ENCODE data around the gene TRMT2B.

Gene TRMT2B

DNA sequence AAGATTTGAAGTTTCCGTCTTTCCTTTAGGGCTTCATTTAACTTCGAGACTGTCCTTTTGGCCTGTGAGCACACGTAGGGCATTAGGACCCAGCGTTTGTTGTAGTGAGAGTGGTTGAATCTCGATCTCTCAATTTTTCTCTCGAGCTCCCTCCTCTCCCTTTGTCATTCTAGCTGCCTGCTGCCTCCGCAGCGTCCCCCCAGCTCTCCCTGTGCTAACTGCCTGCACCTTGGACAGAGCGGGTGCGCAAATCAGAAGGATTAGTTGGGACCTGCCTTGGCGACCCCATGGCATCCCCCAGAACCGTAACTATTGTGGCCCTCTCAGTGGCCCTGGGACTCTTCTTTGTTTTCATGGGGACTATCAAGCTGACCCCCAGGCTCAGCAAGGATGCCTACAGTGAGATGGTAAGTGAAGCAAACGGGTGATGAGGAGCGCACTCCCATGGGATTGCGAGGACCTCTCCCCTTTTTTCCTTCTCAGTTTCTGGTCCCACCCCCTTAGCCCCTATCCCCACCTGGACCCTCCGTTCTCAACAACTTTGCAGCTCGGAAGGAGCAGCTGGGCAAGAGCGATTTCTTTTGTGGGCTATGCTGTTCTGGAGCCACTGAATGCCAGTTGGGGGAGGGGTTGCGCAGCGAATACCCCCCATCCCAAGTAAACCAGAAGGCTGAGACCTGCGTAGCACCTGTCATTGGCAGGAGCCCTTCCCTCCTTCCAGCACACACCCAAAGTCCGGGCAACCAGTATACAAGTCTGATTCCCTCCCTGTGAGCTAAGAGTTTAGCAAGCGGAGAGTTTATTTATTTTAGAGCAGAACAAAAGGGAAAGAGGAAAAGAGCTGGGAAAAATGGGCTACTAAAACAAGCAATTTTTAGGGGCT is 27.0 kb upstream of the TRMT2B start, which contains the start of gene TMEM35A:
Gene TMEM35A (plus strand): TSS at position 164 of the 883 bp plus-strand sequence. CDS start 124 bp downstream, at position 288.
- H3K4me1 ChIP-seq (ENCODE audit: low read length), result no peaks in the 10 kb centered on the region
- no peaks in the 10 kb centered on the region for H3K27me3 ChIP-seq (replicated peaks; ENCODE audit: insufficient read depth, low read length)
- no peak within 1 kb of the TSS for H3K27ac ChIP-seq (ENCODE audit: low read length)
- H3K36me3 ChIP-seq (replicated peaks; ENCODE audit: insufficient read depth, low read length), result no peaks in the 10 kb centered on the region
- TF ChIP-seq, protein P1, sequence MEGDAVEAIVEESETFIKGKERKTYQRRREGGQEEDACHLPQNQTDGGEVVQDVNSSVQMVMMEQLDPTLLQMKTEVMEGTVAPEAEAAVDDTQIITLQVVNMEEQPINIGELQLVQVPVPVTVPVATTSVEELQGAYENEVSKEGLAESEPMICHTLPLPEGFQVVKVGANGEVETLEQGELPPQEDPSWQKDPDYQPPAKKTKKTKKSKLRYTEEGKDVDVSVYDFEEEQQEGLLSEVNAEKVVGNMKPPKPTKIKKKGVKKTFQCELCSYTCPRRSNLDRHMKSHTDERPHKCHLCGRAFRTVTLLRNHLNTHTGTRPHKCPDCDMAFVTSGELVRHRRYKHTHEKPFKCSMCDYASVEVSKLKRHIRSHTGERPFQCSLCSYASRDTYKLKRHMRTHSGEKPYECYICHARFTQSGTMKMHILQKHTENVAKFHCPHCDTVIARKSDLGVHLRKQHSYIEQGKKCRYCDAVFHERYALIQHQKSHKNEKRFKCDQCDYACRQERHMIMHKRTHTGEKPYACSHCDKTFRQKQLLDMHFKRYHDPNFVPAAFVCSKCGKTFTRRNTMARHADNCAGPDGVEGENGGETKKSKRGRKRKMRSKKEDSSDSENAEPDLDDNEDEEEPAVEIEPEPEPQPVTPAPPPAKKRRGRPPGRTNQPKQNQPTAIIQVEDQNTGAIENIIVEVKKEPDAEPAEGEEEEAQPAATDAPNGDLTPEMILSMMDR (IDR thresholded peaks at IDR 0.05; ENCODE audit: low read length), result no peak
- TF ChIP-seq EZH2 (optimal IDR thresholded peaks at IDR 0.05; ENCODE audit: low read depth, low read length) (no peak), EZH2phosphoT487 (IDR thresholded peaks at IDR 0.05; ENCODE audit: low read length) (no peak)
- no peak for DNase-seq
- H3F3A ChIP-seq (ENCODE audit: insufficient read depth, low read length), result no peaks in the 10 kb centered on the region
- no peaks in the 10 kb centered on the region for H3K79me2 ChIP-seq (ENCODE audit: low read length)
- no peaks in the 10 kb centered on the region for H3K9me2 ChIP-seq (replicated peaks; ENCODE audit: insufficient read depth, low read length)
- no peak within 1 kb of the TSS for H3K4me2 ChIP-seq (ENCODE audit: low read depth, low read length)
- no peaks in the 10 kb centered on the region for H4K20me1 ChIP-seq (ENCODE audit: insufficient read depth, low read length)
- no peak within 1 kb of the TSS for H3K9ac ChIP-seq (ENCODE audit: low read length)
- H2AFZ ChIP-seq (ENCODE audit: low read length), result no peak within 1 kb of the TSS
- no peaks in the 10 kb centered on the region for H3K9me3 ChIP-seq (replicated peaks; ENCODE audit: insufficient read depth, low read length)
- no peak within 1 kb of the TSS for H3K4me3 ChIP-seq (ENCODE audit: low read length)

- Histone ChIP-seq H3K9me3 (replicated peaks; ENCODE audit: insufficient read depth, low read length) (no peaks in the 10 kb centered on the region), H3K4me3 (ENCODE audit: low read length) (no peak overlapping the region), H3K4me2 (ENCODE audit: low read depth, low read length) (no peak overlapping the region), H3K4me1 (ENCODE audit: low read length) (no peaks in the 10 kb centered on the region), H4K20me1 (ENCODE audit: insufficient read depth, low read length) (no peaks in the 10 kb centered on the region), H3K27me3 (replicated peaks; ENCODE audit: insufficient read depth, low read length) (no peaks in the 10 kb centered on the region), H3K36me3 (replicated peaks; ENCODE audit: insufficient read depth, low read length) (no peaks in the 10 kb centered on the region), H3K9me2 (replicated peaks; ENCODE audit: insufficient read depth, low read length) (no peaks in the 10 kb centered on the region), H3K9ac (ENCODE audit: low read length) (no peak overlapping the region), H3K79me2 (ENCODE audit: low read length) (no peaks in the 10 kb centered on the region), H3F3A (ENCODE audit: insufficient read depth, low read length) (no peaks in the 10 kb centered on the region), H2AFZ (ENCODE audit: low read length) (no peak overlapping the region), H3K27ac (ENCODE audit: low read length) (no peak overlapping the region)
- no peak for DNase-seq
- no peak for TF ChIP-seq EZH2phosphoT487 (IDR thresholded peaks at IDR 0.05; ENCODE audit: low read length)
- TF ChIP-seq, protein P1 (IDR thresholded peaks at IDR 0.05; ENCODE audit: low read length), result no peak
- no peak for TF ChIP-seq EZH2 (optimal IDR thresholded peaks at IDR 0.05; ENCODE audit: low read depth, low read length)
These were observed 19.7 kb upstream of the TRMT2B start for GRCh38 chrX:101071582-101071981.

DNA sequence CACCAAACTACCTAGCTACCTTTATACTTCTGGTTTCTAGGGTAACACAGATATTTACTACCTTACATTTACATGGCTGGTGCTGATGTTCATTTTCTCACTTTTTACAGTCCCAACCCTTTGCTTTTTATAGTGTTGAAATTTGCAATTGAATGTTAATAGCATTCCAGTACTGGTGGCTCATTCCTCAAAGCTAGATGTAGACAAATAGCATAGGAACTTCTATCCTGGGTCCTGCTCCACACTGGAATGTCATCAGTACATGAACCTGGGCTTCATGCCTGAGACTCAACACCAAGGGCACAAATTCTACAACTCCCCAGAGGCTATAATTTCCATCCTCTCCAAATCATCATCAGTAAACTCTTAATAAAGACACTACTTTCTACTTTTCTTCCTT is 10.3 kb upstream of the TRMT2B start:
- Histone ChIP-seq H3F3A (ENCODE audit: insufficient read depth, low read length) (no peaks in the 10 kb centered on the region), H4K20me1 (ENCODE audit: insufficient read depth, low read length) (no peaks in the 10 kb centered on the region), H2AFZ (ENCODE audit: low read length) (no peak overlapping the region), H3K79me2 (ENCODE audit: low read length) (no peaks in the 10 kb centered on the region), H3K9ac (ENCODE audit: low read length) (no peak overlapping the region), H3K27me3 (replicated peaks; ENCODE audit: insufficient read depth, low read length) (no peaks in the 10 kb centered on the region), H3K36me3 (replicated peaks; ENCODE audit: insufficient read depth, low read length) (no peaks in the 10 kb centered on the region), H3K4me2 (ENCODE audit: low read depth, low read length) (no peak overlapping the region), H3K27ac (ENCODE audit: low read length) (no peak overlapping the region), H3K9me3 (replicated peaks; ENCODE audit: insufficient read depth, low read length) (no peaks in the 10 kb centered on the region), H3K4me3 (ENCODE audit: low read length) (no peak overlapping the region), H3K4me1 (ENCODE audit: low read length) (no peaks in the 10 kb centered on the region), H3K9me2 (replicated peaks; ENCODE audit: insufficient read depth, low read length) (no peaks in the 10 kb centered on the region)
- DNase-seq, result no peak
- TF ChIP-seq EZH2 (optimal IDR thresholded peaks at IDR 0.05; ENCODE audit: low read depth, low read length) (no peak), EZH2phosphoT487 (IDR thresholded peaks at IDR 0.05; ENCODE audit: low read length) (no peak)
- TF ChIP-seq, protein P1 (IDR thresholded peaks at IDR 0.05; ENCODE audit: low read length), result no peak

Measured in MM.1S (cell line).